ENCODE results near the gene MMP14. TPM values are rescaled to one million over a fixed set of nuclear protein-coding genes. Genes with fewer than 3 reads are reported as not detected.
A peak's percentile ranks its signal among the peaks of the same experiment; 100 is the strongest.

The MMP14 gene
- total and polyA plus RNA-seq, 2 of the 13 experiments (the other 11 are each of a cell fraction or from before 2014, with no cell fraction given), result 5.2 to 9.8 TPM

- TF ChIP-seq ZBTB33 (CRISPR knock-in tag; IDR thresholded peaks at IDR 0.05), result peak; percentile 81; the same call in 1 of the 2 replicates
- TF ChIP-seq HMGXB4 (CRISPR knock-in tag; IDR thresholded peaks at IDR 0.05; ENCODE audit: borderline replicate concordance in 1 of 2, low read depth in 1 of 2), result peak; percentile 71 to 89; a peak in 2 of 4 replicates
- peak; percentile 57; the same call in 1 of the 2 replicates for TF ChIP-seq ZNF790 (CRISPR knock-in tag; IDR thresholded peaks at IDR 0.05; ENCODE audit: borderline replicate concordance)
- TF ChIP-seq IRF2 (CRISPR knock-in tag; IDR thresholded peaks at IDR 0.05), result peak; percentile 94
- TF ChIP-seq SATB2 (CRISPR knock-in tag; IDR thresholded peaks at IDR 0.05), result peak; percentile 90
- TF ChIP-seq ZNF616 (CRISPR knock-in tag; IDR thresholded peaks at IDR 0.05; ENCODE audit: low read depth), result peak; percentile 92
- TF ChIP-seq ZNF333 (CRISPR knock-in tag; IDR thresholded peaks at IDR 0.05; ENCODE audit: borderline replicate concordance), result no peak
- TF ChIP-seq RFXAP (CRISPR knock-in tag; IDR thresholded peaks at IDR 0.05; ENCODE audit: borderline replicate concordance), result peak; percentile 73; the same call in 1 of the 2 replicates
- no peak; the same call in 1 of the 2 replicates for TF ChIP-seq ZBTB21 (CRISPR knock-in tag; IDR thresholded peaks at IDR 0.05)
- no peak; the same call in 1 of the 2 replicates for TF ChIP-seq PAXIP1 (CRISPR knock-in tag; conservative IDR thresholded peaks at IDR 0.05)
- TF ChIP-seq HNF1B (CRISPR knock-in tag; IDR thresholded peaks at IDR 0.05), result peak; percentile 69
- peak; percentile 73; the same call in 1 of the 2 replicates for TF ChIP-seq FOXK1 (CRISPR knock-in tag; IDR thresholded peaks at IDR 0.05; ENCODE audit: borderline replicate concordance, low read depth)
- no peak; the same call in 1 of the 2 replicates for TF ChIP-seq ZNF562 (CRISPR knock-in tag; IDR thresholded peaks at IDR 0.05; ENCODE audit: borderline replicate concordance)
- TF ChIP-seq ZNF713 (CRISPR knock-in tag; IDR thresholded peaks at IDR 0.05), result peak; percentile 93; the same call in 1 of the 2 replicates
- TF ChIP-seq ZNF441 (CRISPR knock-in tag; IDR thresholded peaks at IDR 0.05; ENCODE audit: borderline replicate concordance), result peak; percentile 91; the same call in 1 of the 2 replicates
- peak; percentile 98 for TF ChIP-seq ZNF879 (CRISPR knock-in tag; IDR thresholded peaks at IDR 0.05)
- peak; percentile 92 for TF ChIP-seq MXD4 (CRISPR knock-in tag; IDR thresholded peaks at IDR 0.05)
- TF ChIP-seq GTF2F1 (IDR thresholded peaks at IDR 0.05; ENCODE audit: low read length), result no peak
- TF ChIP-seq ZNF543 (CRISPR knock-in tag; IDR thresholded peaks at IDR 0.05), result peak; percentile 90; the same call in 1 of the 2 replicates
- TF ChIP-seq RXRB (CRISPR knock-in tag; IDR thresholded peaks at IDR 0.05; ENCODE audit: borderline replicate concordance), result peak; percentile 81
These were observed 15.0 kb upstream of the MMP14 start (continued) for GRCh38 chr14:22821193-22822015.
